SU-DHL-6 (cell line): ENCODE data around the gene PIK3R6.

ENCODE experiments used
- EZH2phosphoT487 ChIP-seq: fragments of 200-600 bp; sonication (generic), shearing (Covaris generic); conservative IDR thresholded peaks from 2 replicates; pipeline ENCODE4 v1.6.1; 2018; ENCODE audit warnings: mild to moderate bottlenecking, antibody characterized with exemption, low read length, moderate library complexity, mixed read lengths
- TF ChIP-seq, protein P1 (sequence below): fragments of 200-600 bp; sonication (generic); IDR thresholded peaks from one replicate; pipeline ENCODE4 v1.5.1; 2017; ENCODE audit warnings: antibody characterized with exemption, mild to moderate bottlenecking, low read length, moderate library complexity; ENCODE audit not compliant: insufficient read depth, poor library complexity, severe bottlenecking

DNA sequence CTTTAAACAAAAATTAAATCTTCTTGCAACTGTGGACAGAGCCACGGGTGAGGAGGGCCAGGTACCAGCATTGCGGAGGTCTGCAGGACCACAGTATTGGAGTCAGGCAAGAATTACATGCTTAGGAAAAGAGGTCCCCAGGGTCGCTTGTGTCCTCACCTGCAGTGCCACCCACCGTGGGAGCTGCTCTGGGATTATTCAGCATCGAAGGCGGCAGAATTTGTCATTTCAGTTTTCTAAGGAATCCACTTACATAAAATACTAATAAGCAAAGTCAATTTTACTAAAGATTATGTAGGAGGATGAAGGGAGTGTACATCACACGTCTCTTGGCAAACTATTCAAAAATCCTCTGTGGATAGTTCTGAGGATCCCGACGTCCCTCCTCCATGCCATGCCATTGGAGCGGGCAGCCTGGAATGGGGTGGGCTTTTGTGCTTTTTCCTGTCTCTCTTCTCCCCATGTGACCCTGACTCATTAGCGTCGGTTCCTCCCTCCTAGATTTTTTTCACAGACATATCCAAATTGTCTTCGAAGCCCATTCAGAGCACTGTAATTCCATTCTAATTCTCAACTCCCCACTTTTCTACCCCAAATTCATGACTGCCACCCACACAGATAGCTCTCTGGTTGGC is 3.0 kb upstream of the PIK3R6 start:
- TF ChIP-seq, protein P1, sequence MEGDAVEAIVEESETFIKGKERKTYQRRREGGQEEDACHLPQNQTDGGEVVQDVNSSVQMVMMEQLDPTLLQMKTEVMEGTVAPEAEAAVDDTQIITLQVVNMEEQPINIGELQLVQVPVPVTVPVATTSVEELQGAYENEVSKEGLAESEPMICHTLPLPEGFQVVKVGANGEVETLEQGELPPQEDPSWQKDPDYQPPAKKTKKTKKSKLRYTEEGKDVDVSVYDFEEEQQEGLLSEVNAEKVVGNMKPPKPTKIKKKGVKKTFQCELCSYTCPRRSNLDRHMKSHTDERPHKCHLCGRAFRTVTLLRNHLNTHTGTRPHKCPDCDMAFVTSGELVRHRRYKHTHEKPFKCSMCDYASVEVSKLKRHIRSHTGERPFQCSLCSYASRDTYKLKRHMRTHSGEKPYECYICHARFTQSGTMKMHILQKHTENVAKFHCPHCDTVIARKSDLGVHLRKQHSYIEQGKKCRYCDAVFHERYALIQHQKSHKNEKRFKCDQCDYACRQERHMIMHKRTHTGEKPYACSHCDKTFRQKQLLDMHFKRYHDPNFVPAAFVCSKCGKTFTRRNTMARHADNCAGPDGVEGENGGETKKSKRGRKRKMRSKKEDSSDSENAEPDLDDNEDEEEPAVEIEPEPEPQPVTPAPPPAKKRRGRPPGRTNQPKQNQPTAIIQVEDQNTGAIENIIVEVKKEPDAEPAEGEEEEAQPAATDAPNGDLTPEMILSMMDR: no peak
- no peak for TF ChIP-seq EZH2phosphoT487
